MG63 (cell line): Measurements from ENCODE around the gene TPST1. TPM values are rescaled to one million over a fixed set of nuclear protein-coding genes. Genes with fewer than 3 reads are reported as not detected.
A peak's percentile ranks its signal among the peaks of the same experiment; 100 is the strongest.
"Not testable (repeated sequence)": the region's sequence is repeated elsewhere in the genome, so short reads cannot be mapped to it uniquely, and the experiment has no call there.

Experiments
- DNase-seq: peaks from one replicate; pipeline ENCODE4 v3.0.0-alpha.2; 2020
- H3K27me3 ChIP-seq: fragments of 250-450 bp; sonication (Bioruptor Pico); 2 replicates; pipeline ENCODE4 v1.5.1; 2020; ENCODE audit warnings: mild to moderate bottlenecking, moderate library complexity
- H3K36me3 ChIP-seq: fragments of 250-450 bp; sonication (Bioruptor Pico); 2 replicates; pipeline ENCODE4 v1.5.1; 2020; ENCODE audit warnings: mild to moderate bottlenecking, moderate library complexity
- H3K4me3 ChIP-seq: fragments of 250-450 bp; sonication (Bioruptor Pico); 2 replicates; pipeline ENCODE4 v1.5.1; 2020; ENCODE audit warnings: mild to moderate bottlenecking, moderate library complexity
- H3K9me3 ChIP-seq: fragments of 250-450 bp; sonication (Bioruptor Pico); 2 replicates; pipeline ENCODE4 v1.5.1; 2020; ENCODE audit warnings: mild to moderate bottlenecking, moderate library complexity
- total RNA-seq: library from RNA; depleted of rRNA; stranded (reverse); fragments of >200 nt; shearing (Covaris generic); gene quantifications from 2 replicates; pipeline ENCODE4 v1.2.3, GENCODE V29; 2014; ENCODE audit warnings: low replicate concordance

TPST1 gene
- total RNA-seq, 1 experiment from 2014 or later, result 30.1 TPM

DNA sequence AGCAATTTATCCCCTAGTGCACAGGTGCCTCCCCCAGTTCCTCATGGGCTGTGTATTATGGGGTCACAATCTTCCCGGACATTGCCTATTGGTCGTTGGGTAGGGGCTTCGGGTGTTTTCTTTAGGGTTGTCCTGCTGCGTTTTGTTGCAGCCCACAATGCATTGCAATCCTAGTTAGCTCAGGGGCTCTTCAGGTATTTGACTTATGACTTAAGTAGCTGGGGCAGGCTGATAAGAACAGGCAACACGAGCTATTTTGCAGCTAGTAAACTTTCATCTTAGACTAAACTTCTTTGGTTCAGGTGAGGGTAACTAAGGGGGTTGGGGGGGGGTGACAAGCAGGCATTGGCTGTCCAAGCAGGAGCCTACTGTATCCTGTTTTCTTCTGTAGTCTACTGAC lies 158.5 kb downstream of the TPST1 start:
- Histone ChIP-seq H3K4me3 (no peak overlapping the region), H3K27me3 (no peaks in the 10 kb centered on the region), H3K36me3 (no peaks in the 10 kb centered on the region), H3K9me3 (no peaks in the 10 kb centered on the region)
- DNase-seq, result no peak

DNA sequence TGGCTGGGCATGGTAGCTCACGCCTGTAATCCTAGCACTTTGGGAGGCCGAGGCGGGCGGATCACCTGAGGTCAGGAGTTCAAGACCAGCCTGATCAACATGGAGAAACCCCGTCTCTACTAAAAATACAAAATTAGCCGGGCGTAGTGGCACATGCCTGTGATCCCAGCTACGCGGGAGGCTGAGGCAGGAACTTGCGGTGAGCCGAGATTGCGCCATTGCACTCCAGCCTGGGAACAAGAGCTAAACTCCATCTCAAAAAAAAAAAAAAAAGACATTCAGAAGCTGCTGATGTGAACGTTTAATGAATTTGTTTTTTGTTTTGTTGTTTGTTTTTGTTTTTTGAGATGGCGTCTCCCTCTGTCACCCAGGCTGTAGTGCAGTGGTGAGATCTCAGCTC lies 159.9 kb downstream of the TPST1 start:
- not testable (repeated sequence) for DNase-seq, H3K9me3 ChIP-seq

DNA sequence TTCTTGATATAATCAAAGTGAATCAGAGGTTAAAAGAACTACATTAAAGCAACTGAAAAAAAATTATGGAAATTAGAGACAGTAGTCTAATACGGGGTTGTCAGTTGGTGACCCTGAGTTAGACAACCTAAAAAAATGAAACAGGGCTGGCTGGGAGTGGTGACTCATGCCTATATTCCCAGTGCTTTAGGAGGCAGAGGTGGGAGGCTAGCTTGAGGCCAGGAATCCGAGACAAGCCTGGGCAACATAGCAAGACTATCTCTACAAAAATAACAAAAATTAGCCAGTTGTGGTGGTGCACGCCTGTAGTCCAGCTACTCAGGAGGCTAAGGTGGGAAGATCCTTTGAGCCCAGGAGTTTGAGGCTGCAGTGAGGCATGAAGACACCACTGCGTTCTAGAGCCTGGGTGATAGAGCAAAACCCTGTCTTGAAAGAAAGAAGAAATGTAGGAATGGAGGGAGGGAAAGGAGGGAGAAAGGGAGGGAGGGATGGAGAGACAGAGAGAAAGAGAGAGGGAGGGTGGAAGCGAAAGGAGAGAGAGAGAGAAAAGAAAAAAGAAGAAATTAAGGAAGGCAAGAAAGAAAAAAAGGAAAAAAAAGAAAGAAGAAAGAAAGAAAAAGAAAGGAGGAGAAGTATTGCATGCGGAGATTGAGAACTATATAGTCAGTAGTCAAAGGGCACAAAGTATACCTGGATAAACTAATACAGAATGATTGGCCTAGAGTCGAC lies 166.1 kb downstream of the TPST1 start:
- DNase-seq, result no peak
- H3K4me3 ChIP-seq, result no peak overlapping the region
- no peaks in the 10 kb centered on the region for H3K9me3 ChIP-seq

More for the DNA sequence above, 159.9 kb downstream of the TPST1 start:
- not testable (repeated sequence) for H3K36me3 ChIP-seq, H3K27me3 ChIP-seq, H3K4me3 ChIP-seq

DNA sequence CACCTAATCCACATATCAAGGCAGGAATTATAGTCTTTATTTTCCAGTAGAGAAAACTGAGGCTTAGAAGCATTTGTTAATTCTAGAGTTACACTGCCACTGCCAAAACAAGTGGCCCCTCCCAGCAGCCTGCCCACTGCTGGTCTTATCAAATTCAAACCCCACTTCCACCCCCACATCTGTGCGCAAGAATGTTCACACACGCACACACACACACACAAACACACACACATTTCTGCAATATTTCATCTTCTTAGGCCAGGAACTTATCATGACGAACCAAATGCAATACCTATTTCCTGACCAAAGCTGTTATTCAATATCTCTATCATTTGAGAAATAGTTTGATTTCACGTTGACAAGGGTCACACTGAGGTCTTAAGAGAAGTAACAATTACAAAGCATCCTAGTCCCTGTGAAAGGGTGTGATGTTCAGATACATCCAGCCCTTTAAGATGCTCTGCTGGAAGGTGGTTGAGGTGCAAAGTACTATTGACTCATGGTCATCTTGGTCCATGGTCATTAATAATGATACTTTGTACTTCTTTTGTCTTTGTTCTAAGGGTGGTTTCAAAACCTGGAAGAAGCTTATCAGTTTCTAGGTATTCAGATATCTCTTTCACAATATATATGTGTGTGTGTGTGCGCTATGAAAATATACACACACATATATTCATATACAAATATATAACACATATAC lies 169.2 kb downstream of the TPST1 start:
- not testable (repeated sequence) for H3K27me3 ChIP-seq, H3K4me3 ChIP-seq, DNase-seq, H3K36me3 ChIP-seq, H3K9me3 ChIP-seq

More for the DNA sequence above, 166.1 kb downstream of the TPST1 start:
- Histone ChIP-seq H3K27me3 (no peaks in the 10 kb centered on the region), H3K36me3 (no peaks in the 10 kb centered on the region)

DNA sequence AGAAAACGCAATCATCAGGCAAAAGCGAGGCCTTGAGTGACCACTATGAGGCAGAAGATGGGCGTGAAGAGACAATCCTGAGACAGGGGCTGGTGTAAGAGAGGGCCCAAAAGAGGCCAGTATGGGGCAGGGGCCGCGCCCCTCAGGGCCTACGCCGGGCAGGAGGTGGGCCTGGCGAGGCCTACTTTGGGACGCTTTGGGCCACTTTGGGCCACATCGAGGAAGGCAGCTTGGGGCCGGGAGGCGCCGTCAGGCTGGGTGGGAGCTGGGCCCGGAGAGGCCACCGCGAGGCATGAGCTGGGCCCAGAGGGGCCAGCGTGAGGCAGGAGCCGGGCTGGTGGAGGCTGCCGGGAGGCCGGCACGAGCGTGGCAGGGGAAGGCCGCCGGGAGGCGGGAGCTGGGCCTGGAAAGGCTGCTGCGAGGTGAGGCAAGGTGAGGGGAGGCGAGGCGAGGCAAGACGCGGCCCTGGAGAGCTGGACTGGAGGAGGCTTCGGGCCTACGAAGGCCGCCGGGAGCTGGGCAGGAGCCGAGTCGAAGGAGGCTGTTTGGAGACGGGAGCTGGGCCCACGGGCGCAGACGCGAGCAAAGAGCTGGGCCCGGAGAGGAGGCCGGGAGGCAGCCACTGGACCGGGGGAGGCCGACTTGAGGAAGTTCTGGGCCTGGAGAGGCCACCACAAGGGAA lies 171.3 kb downstream of the TPST1 start:
- no peak for DNase-seq
- Histone ChIP-seq H3K36me3 (no peaks in the 10 kb centered on the region), H3K27me3 (no peaks in the 10 kb centered on the region), H3K9me3 (no peaks in the 10 kb centered on the region), H3K4me3 (no peak overlapping the region)

DNA sequence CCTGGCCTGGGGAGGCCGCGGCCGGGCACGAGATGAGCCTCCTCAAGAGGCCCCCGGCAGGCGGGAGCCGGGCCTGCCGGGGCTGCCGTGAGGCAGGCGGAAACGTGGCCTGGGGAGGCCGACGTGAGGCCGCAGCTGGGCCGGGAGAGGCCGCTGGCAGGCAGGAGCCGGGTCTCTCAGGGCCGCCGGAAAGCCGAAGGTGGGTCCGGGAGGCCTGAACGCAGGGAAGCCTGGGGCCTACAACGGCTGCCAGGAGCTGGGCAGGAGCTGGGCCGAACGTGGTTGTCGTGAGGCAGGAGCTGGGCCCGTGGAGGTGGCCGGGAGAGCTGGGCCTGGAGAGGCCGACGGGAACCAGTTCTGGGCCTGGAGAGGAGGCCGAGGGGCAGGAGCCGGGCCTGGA lies 171.9 kb downstream of the TPST1 start:
- no peaks in the 10 kb centered on the region for H3K9me3 ChIP-seq
- no peak for DNase-seq
- no peaks in the 10 kb centered on the region for H3K27me3 ChIP-seq
- H3K36me3 ChIP-seq, result no peaks in the 10 kb centered on the region
- H3K4me3 ChIP-seq, result no peak overlapping the region

DNA sequence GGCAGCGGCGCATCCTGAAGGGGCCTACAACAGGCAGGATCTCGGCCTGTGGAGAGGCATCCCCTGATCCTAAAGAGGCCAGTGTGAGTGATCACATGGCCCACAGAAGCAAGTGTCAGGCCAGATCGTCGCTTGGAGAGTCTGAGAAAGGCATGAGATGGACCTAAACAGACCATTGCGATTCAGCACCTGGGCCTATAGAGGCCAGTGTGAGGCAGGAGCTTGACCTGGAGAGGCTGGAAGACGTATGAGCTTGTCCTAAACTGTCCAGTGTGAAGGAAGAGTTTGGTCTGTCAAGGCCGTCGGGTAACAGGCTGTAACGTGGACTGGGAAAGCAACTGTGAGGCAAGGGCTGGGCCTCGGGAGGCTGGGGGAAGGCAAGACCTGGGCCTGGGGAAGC lies 172.6 kb downstream of the TPST1 start:
- Histone ChIP-seq H3K27me3 (no peaks in the 10 kb centered on the region), H3K36me3 (no peaks in the 10 kb centered on the region), H3K4me3 (no peak overlapping the region), H3K9me3 (no peaks in the 10 kb centered on the region)
- DNase-seq, result no peak

DNA sequence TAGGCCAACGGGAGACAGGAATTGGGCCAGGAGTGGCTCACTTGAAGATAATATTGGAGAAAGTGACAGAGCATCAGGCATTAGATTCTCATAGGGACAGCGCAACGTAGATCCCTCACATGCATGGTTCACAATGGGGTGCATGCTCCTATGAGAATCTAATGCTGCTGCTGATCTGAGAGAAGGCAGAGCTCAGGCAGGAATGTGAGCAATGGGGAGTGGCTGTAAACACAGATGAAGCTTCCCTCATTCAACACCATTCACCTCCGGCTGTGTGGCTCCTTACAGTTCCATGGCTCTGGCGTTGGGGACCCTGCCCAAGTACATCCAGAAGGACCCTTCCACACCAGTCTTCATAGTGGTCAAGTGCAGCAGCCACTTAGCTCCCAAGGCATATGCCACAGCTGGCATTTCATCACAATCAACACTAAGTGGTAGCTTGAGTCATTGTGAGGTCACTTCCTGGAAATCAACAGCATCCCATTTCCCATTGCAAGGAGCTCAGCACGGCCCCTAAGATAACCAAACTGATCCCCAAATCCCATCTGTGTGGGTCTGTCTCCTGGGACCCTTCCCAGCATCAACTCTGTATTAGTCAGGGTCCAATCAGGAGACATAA lies 174.5 kb downstream of the TPST1 start:
- H3K27me3 ChIP-seq, result no peaks in the 10 kb centered on the region
- no peaks in the 10 kb centered on the region for H3K36me3 ChIP-seq
- H3K4me3 ChIP-seq, result no peak overlapping the region
- DNase-seq, result no peak
- no peaks in the 10 kb centered on the region for H3K9me3 ChIP-seq

DNA sequence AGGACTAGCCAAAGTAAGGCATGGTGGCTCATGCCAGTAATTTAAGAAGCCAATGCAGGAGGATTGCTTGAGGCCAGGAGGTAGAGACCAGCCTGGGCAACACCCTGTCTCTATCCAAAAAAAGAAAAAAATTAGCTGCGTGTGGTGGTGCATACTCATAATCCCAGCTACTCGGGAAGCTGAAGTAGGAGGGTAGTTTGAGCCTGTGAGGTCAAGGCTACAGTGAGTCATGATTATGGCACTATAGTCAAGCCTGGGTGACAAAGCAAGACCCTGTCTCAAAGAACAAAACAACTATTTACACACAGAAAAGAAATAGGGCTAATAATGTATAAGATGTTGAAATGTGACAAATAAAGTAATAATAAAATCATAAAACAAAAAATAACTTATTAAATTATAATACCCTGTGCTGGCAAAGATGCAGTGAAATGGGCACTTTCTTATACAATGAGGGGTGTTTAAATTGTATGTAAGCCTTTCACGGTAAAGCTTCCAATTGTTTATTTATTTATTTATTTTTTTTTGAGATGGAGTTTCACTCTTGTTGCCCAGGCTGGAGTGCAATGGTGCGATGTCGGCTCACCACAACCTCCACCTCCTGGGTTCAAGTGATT lies 175.2 kb downstream of the TPST1 start:
- Histone ChIP-seq H3K9me3 (no peaks in the 10 kb centered on the region), H3K36me3 (no peaks in the 10 kb centered on the region), H3K4me3 (no peak overlapping the region), H3K27me3 (no peaks in the 10 kb centered on the region)
- DNase-seq, result no peak

DNA sequence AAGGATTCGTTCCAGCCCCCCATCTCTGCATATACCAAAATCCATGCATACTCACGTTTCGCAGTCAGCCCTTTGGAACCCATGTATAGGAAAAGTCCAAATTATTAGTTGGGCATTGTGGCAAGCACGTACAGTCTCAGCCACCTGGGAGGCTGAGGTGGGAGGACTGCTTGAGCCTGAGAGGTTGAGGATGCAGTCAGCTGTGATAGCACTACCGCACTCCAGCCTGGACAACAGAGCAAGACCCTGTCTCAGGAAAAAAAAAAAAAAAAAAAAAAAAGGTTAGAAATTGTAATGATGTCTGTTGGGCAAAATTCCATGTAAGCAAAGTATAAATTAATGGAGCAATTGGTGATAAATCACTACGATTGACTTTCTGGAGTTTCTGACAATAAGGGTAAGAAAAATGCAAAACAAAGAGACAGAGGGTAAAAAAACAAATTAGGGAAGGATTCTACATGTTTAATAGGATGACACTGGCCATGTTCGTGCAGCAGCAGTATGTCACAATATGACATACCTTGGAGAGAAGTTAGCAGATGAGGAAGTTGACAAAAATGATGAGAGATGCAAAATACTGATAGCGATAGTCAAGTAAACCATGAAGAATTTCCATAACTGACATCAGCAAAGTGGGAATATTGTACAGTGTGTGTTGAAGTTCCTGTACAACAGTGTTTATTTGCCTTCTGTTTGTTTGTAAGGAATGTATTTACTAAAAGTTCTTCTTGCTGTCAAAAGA lies 177.2 kb downstream of the TPST1 start:
- not testable (repeated sequence) for H3K36me3 ChIP-seq, H3K27me3 ChIP-seq, DNase-seq, H3K9me3 ChIP-seq, H3K4me3 ChIP-seq

DNA sequence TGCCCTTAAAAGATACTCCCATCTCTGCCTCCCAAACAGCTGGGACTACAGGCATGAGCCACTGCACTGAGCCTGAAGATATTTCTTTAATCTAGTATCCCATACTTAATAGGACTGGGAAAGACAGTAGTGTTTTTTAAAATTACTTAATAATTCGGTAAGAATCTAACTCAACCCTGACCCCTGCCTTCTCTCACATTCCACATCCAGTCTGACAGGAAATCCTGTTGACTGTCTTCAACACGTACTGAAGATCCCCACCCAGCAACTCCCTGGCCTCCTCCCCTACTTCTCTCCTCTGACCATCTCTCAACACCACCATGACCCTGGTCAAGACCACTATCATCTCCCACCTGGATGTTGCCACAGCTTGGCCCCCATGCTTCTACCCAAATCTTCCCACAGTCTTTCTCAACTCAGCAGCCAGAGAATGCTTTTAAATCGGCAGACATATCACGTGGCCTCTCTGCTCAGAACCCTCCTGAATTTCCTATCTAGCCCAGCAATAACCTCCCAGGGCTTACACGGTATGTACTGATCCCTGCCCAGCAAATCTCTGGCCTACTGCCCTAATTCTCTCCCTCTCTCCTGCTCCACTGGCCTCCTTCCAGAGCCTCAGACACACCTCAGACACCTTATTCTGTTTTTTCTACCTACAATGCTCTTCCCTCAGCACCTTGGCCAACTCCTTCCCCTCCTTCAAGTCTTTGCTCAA lies 180.2 kb downstream of the TPST1 start:
- not testable (repeated sequence) for H3K4me3 ChIP-seq, H3K36me3 ChIP-seq, H3K27me3 ChIP-seq, H3K9me3 ChIP-seq, DNase-seq

DNA sequence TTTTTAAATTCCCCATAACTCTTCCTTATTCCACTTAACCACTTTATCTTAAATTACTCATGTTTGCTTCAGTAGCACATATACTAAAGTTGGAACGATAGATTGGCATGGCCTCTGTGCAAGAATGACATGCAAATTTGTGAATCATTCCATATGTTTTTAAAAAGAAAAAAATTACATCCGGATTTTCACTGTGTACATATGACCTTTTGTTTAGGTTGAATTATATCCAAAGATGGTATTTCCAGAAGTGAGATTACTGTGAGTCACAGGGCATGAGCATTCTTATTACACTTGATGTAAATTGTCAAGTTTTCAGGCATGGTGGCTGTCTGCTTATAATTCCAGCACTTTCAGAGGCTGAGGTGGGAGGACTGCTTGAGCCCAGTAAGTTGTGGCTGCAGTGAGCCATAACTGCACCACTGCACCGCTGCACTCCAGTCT lies 190.0 kb downstream of the TPST1 start:
- H3K9me3 ChIP-seq, H3K4me3 ChIP-seq, H3K27me3 ChIP-seq, H3K36me3 ChIP-seq: not testable (repeated sequence)
- peak; percentile 55 for DNase-seq

DNA sequence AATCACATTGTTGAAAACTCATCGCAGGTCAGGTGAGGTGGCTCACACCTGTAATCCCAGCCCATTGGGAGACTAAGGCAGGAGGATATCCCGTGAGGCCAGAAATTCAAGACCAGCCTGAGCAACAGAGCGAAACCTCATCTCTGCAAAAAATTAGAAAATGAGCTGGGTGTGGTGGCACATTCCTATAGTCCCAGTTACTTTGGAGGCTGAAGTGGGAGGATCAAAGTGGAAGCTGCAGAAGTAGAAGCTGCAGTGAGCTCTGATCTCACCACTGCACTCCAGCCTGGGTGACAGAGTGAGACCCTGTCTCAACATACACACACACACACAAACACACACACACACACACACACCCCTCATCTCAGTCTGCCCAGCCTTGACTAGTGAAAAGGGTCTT lies 190.9 kb downstream of the TPST1 start:
- H3K9me3 ChIP-seq, H3K4me3 ChIP-seq, H3K36me3 ChIP-seq, DNase-seq, H3K27me3 ChIP-seq: not testable (repeated sequence)

DNA sequence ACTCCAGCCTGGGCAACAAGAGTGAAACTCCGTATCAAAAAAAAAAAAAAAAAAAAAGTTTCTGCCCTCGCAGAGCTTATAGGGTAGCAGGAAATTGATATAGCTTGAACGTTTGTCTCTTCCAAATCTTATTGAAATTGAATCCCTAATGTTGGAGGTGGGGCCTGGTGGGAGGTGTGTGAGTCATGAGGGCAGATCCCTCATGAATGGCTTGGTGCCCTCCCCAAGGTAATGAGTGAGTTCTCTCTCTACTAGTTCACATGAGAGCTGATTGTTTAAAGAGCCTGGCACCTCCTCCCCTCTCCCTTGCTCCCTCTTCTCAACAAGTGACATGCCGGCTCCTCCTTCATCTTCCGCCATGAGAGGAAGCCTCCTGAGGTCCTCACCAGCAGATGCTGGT lies 193.7 kb downstream of the TPST1 start:
- not testable (repeated sequence) for H3K27me3 ChIP-seq, H3K36me3 ChIP-seq, H3K9me3 ChIP-seq, H3K4me3 ChIP-seq
- peak; percentile 59 for DNase-seq

DNA sequence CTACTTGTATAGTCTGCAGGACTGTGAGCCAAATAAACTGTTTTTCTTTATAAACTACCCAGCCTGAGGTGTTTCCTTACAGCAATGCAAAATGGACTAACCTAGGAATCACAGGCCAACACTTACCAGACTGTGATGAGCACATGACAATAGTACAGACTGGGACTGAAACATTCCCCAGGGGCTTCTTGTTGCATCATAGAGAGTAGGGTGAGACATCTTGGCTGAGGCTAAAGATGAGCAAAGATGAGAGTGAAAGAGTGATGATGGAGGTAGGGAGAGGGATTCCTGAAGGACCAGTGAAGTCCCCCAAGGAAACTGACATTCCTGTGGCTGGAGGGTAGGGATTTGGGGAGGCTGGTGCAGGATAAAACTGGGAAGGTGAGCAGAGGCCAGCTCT lies 194.4 kb downstream of the TPST1 start:
- no peaks in the 10 kb centered on the region for H3K9me3 ChIP-seq
- DNase-seq, result no peak
- H3K27me3 ChIP-seq, result no peaks in the 10 kb centered on the region
- no peaks in the 10 kb centered on the region; the same call in 1 of the 2 replicates for H3K36me3 ChIP-seq
- no peak overlapping the region for H3K4me3 ChIP-seq

DNA sequence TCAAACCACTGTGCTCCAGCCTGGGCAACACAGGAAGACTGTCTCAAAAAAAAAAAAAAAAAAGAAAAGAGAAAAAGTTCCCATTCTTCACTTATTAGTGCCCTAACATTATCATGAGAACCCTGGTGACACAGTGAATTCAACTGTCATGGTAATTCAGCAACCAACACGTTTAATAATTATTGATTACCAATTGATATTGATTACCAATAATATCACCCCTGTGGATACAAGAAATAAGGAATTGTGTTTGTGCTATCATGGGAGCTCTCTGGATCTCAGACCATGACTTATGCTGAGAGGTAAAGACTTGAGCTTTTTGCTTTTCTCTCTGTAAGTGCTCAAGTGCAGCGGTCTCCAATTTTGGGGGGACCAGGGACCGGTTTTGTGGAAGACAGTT lies 195.3 kb downstream of the TPST1 start:
- Histone ChIP-seq H3K36me3 (no peaks in the 10 kb centered on the region; the same call in 1 of the 2 replicates), H3K4me3 (no peak overlapping the region), H3K9me3 (no peaks in the 10 kb centered on the region), H3K27me3 (no peaks in the 10 kb centered on the region)
- no peak for DNase-seq
